ENCODE measurements around the gene IER2.
"Not testable (repeated sequence)": the region's sequence is repeated elsewhere in the genome, so short reads cannot be mapped to it uniquely, and the experiment has no call there.

The IER2 gene

GRCh38 chr19:13160557-13160956 is 10.3 kb downstream of the IER2 start:
- TF ChIP-seq CTCF (IDR thresholded peaks at IDR 0.05; ENCODE audit: control insufficient read depth, insufficient read depth, low read depth, low read length, missing control alignments), result no peak
- no peak overlapping the region for H3K4me3 ChIP-seq (ENCODE audit: control insufficient read depth, low read depth, low read length)
- no peak for DNase-seq (ENCODE audit: low read depth)

DNA sequence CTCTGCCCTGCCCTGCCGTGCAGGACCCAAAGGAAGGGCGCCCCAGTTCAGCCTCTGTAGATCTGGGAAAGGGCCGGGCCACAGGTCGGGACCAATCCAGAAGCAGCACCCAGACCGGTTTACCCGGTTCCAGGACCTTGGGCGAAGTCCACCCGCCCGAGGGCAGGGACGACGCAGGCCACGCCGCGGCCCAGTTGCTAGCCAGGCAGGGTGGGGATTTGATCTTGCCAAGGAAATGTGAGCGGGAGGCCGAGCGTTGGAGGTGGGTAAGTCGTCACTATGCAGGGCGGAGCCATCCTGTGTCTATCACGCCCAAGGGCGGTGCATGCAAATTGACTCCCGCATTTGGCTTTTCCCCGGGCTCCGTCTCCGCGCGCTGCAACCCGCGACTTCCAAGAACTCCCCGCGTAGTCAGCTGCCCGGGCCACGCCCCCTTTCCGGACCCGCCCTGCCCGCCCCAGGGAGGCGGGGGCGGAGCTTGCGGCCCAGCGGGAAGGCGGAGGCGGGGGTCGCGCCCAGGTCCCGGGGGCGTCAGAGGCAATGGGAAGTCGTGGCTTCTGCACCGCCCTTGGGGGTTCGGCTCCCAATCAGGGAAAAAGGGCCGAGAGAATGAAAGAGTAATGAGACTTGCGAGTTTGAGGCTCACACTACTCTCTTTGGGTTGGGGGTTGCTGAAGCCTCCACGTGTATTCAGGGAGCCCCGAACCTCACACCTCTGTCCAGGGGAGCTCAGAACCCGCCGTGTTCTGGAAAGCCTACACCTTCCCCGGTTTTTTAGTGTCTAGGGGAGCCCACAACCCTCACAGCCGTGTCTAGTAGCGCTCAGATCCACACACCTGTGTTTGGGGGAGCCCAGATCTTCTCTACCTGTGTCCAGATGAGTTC is 12.8 kb downstream of the IER2 start:
- DNase-seq (ENCODE audit: low read depth), result peak; percentile 91
- no peak for TF ChIP-seq CTCF (IDR thresholded peaks at IDR 0.05; ENCODE audit: control insufficient read depth, insufficient read depth, low read depth, low read length, missing control alignments)
- peak overlapping the region; percentile 32 for H3K4me3 ChIP-seq (ENCODE audit: control insufficient read depth, low read depth, low read length)

GRCh38 chr19:13163609-13164342 is 13.6 kb downstream of the IER2 start:
- no peak for DNase-seq (ENCODE audit: low read depth)
- peak overlapping the region; percentile 1 for H3K4me3 ChIP-seq (ENCODE audit: control insufficient read depth, low read depth, low read length)
- TF ChIP-seq CTCF (IDR thresholded peaks at IDR 0.05; ENCODE audit: control insufficient read depth, insufficient read depth, low read depth, low read length, missing control alignments), result no peak

- no peak for TF ChIP-seq CTCF (IDR thresholded peaks at IDR 0.05; ENCODE audit: control insufficient read depth, insufficient read depth, low read depth, low read length, missing control alignments)
- DNase-seq (ENCODE audit: low read depth), result no peak
- H3K4me3 ChIP-seq (ENCODE audit: control insufficient read depth, low read depth, low read length), result peak overlapping the region; percentile 1
Measured at GRCh38 chr19:13164343-13165161, 14.3 kb downstream of the IER2 start.

GRCh38 chr19:13165162-13165997 is 15.2 kb downstream of the IER2 start:
- no peak for TF ChIP-seq CTCF (IDR thresholded peaks at IDR 0.05; ENCODE audit: control insufficient read depth, insufficient read depth, low read depth, low read length, missing control alignments)
- no peak for DNase-seq (ENCODE audit: low read depth)
- H3K4me3 ChIP-seq (ENCODE audit: control insufficient read depth, low read depth, low read length), result no peak overlapping the region

DNA sequence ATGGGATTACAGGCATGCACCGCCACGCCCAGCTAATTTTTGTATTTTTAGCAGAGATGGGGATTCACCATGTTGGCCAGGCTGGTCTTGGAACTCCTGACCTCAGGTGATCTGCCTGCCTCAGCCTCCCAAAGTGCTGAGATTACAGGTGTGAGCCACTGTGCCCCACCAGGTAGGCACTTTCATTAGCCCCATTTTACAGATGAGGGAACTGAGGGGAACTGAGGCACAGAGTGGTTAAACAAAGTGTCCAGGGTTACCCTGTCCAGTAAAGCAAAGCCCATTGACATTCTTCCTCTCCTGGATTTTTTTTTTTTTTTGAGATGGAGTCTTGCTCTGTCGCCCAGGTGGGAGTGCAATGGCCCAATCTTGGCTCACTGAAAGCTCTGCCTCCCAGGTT is 15.9 kb downstream of the IER2 start:
- H3K4me3 ChIP-seq (ENCODE audit: control insufficient read depth, low read depth, low read length); DNase-seq (ENCODE audit: low read depth): not testable (repeated sequence)
